Sigmoid colon (tissue), 4 donors: Measurements from ENCODE around the gene SERPINA4.

Experiments used
- EP300 ChIP-seq, 4 donors: sonication (generic); formaldehyde crosslinking; IDR thresholded peaks; one replicate each; pipeline ENCODE4 v1.6.1; 2017; ENCODE audit warnings: antibody characterized with exemption in 4 of 4
- POLR2A ChIP-seq, 2 donors: fragments of 450-650 bp; IDR thresholded peaks; one replicate each; pipeline ENCODE4 v1.6.1; 2016; ENCODE audit warnings: antibody characterized with exemption in 2 of 2, mild to moderate bottlenecking in 2 of 2, moderate library complexity in 2 of 2
- POLR2AphosphoS5 ChIP-seq, 4 donors: sonication (generic); formaldehyde crosslinking; IDR thresholded peaks; one replicate each; pipeline ENCODE4 v1.6.1; 2017; ENCODE audit warnings: antibody characterized with exemption in 4 of 4
- TF ChIP-seq, protein P1 (sequence below), 4 experiments: fragments of 450-650 bp in 3 of 4; fragments of 200-600 bp in 1 of 4; IDR thresholded peaks; one replicate each; pipeline ENCODE4 v1.5.1; 2016 to 2019; ENCODE audit warnings: antibody characterized with exemption in 4 of 4, mild to moderate bottlenecking in 3 of 4, moderate library complexity in 2 of 4

DNA sequence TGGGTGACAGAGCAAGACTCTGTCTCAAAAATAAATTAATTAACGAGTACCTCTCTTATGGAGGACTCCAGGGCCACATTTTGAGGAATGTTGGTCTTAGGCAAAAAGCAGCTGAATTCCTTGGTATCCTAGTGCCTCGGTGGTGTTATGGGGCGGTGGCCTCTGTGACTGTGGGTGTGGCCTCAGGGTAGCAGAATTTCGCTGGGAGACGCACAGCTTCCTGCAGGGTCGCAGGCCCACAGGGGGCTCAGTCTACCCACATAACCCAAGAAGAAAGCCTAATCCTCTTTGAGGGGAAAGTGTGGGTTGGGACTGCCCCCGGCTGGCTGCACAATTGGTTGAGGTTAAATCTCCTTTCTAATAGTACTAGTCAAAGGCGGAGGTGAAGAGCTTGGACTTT, 11.2 kb upstream of the SERPINA4 start:
- TF ChIP-seq, protein P1, sequence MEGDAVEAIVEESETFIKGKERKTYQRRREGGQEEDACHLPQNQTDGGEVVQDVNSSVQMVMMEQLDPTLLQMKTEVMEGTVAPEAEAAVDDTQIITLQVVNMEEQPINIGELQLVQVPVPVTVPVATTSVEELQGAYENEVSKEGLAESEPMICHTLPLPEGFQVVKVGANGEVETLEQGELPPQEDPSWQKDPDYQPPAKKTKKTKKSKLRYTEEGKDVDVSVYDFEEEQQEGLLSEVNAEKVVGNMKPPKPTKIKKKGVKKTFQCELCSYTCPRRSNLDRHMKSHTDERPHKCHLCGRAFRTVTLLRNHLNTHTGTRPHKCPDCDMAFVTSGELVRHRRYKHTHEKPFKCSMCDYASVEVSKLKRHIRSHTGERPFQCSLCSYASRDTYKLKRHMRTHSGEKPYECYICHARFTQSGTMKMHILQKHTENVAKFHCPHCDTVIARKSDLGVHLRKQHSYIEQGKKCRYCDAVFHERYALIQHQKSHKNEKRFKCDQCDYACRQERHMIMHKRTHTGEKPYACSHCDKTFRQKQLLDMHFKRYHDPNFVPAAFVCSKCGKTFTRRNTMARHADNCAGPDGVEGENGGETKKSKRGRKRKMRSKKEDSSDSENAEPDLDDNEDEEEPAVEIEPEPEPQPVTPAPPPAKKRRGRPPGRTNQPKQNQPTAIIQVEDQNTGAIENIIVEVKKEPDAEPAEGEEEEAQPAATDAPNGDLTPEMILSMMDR (IDR thresholded peaks at IDR 0.05), result no peak
- TF ChIP-seq POLR2AphosphoS5 (IDR thresholded peaks at IDR 0.05), result no peak
- TF ChIP-seq POLR2A (IDR thresholded peaks at IDR 0.05), result no peak
- no peak for TF ChIP-seq EP300 (IDR thresholded peaks at IDR 0.05)
